KG1 (cell line): ENCODE measurements around the gene HES7.
"Not testable (repeated sequence)": the region's sequence is repeated elsewhere in the genome, so short reads cannot be mapped to it uniquely, and the experiment has no call there.

Experiments used
- DNase-seq: peaks from one replicate; lab custom pipeline; 2025; lab: John Stamatoyannopoulos, UW

The HES7 gene

GRCh38 chr17:8122422-8122923, 1.4 kb downstream of the HES7 start:
- no peak for DNase-seq

DNA sequence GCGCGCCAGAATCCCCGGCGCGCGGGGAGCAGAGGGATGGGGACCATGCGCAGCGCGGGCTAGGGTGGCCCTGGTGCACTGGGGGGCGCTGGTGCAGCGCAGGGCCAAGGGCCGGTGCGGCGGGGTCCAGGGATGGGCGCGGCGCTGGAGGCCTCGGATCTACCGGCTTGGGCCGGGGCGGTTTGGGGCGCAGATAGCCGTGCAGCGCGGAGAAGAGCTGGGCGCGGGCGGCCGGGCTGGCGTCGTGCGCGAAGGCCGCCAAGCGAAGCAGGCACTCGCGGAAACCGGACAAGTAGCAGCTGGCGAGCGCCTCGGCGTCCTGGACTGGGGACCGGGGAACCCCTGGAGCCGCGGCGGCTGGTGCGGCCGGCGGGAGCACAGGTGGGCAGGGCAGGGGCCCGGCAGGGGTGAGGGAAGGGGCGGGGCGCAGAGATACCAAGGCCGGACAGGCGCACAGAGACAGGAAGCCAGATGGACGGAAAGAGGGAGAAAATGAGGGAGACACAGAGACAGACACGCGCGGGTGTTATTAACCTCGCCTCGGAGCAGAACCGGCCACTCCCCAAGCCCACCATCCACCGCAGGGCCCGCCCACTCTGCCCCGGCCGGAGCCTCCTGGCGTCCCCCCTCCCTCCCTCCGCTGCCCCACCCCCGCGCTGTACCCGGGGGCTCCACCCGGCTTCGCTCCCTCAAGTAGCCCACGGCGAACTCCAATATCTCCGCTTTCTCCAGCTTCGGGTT, 2.1 kb downstream of the HES7 start:
- peak; percentile 23 for DNase-seq

- DNase-seq: no peak
Observed at GRCh38 chr17:8121407-8121680, 2.6 kb downstream of the HES7 start.

GRCh38 chr17:8120520-8121406, 3.1 kb downstream of the HES7 start:
- DNase-seq: no peak

DNA sequence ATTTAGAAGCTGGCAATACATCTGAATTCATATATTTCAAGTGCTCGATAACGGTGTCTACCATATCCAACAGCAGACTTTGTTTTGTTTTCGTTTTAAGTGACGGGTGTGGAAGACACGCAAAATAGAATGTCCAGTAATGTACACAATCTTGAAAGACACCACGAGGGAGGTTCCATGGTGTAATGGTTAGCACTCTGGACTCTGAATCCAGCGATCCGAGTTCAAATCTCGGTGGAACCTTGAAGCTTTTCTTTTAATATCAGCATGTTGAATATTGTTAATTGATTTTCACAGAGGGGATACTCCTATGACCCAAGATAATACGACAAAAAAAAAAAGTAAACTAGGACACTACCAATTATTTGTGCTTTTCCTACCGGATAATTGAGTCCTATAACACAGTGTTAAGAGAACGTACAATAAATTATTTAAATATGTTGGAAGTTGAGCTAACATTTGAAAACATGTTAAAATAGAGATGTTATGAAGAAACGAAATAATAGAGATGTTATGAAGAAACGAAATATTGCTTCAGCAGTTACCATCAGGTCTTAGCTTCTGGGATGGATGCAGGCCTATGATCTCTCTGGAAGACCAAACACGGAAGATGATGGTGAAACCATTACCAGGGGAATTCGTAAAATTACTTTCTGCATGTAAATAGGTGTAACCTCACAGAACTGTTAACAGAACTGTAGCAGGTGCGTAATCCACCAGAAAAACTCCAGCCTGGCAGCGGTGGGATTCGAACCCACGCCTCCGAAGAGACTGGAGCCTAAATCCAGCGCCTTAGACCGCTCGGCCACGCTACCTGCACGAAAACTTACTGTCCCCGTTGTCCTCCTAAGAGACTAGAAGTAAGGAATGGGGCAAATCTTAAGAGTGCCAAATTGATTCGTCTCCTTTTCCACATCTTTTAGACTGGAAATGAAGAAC, 4.1 kb downstream of the HES7 start:
- DNase-seq: peak; percentile 65

GRCh38 chr17:8118769-8119580, 4.9 kb downstream of the HES7 start:
- peak; percentile 50 for DNase-seq

DNA sequence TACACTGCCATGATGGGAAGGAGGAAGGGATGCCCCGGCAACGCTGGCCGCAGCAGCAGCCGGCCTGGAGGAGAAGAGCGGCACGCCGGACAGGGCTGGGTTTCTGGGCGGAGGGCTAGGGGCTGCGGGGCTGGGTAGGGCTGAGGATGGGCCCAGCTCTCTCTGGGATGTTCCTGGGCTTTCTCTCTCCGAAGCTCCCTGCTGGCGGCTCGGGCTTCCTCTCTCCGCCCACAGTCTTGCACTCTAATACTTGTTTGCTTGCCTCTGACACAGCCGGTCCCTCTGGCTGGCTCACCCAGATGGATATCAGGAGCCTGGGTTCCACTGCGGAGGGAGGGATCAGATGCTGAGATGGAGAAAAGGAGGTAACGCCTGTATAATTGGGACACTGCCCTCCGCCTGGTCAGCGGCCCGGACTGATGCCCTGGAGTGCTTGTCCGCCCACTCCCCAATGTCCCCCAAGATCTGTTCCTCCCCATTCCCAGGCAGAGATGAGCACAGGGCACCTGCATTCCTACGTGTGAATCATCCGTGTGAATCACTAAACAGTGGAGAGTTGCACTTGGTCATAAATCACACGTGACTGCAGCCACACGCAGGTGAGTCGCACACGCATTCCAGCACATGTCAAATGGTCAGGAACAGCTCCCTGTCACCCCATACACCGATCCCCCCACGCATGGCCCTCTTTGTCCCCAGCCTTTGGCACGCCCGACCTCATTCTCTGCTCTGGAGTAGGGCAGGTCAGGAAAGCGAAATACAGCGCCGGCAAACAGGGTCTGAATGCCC, 5.7 kb downstream of the HES7 start, which contains the start of gene ALOXE3:
Gene ALOXE3, minus strand, starts transcription at position 535 of the 789 bp plus-strand sequence. Its CDS starts 524 bp downstream, at position 11.
- no peak for DNase-seq

DNA sequence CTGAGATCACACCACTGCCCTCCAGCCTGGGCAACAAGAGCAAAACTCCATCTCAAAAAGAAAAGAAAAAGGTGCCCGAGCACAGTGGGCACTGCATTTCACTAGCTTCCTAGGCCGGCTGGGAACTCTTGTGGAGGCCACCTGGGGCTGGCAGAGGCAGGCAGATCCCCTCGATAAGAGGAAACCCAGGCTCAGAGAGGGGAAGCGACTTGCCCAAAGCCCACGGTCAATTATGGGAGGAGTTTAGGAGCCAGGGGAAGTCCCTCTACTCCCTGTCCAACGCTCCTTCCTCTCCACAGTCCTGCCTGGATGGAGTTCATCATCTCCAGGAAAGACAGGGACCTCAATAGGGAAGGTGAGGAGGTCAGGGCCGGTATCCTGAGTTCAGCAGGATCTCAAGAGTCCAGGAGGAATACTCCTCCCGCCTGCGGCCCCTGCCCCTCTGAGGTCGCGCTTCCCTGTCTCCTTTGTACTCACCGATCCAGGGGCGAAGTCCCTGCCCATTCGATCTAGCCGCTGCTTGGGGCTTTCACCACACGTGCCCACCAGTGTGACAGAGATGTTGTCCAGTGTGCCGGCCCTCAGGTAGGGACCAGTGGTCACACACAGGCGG, 6.4 kb downstream of the HES7 start:
- no peak for DNase-seq

DNA sequence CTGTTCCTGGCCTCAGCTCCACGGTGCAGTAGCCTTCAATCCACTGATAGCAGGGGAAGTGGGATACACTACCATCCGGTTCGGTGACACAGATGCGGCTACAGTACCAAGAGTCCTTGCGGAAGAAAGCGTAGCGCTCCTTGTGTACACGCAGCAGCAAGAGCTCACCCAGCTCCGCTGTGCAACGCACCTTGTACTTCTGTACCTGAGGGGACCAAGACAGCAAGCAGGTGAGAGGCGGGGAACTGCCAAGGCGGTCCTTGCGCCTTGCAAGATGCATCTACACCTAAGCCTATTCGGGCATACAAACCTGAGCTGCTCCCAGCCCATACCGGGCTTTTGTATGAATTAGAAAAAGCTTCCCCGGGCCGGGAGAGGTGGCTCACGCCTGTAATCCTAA, 7.1 kb downstream of the HES7 start:
- no peak for DNase-seq

- DNase-seq: no peak
Observed at GRCh38 chr17:8110907-8111306, 13.0 kb downstream of the HES7 start.

DNA sequence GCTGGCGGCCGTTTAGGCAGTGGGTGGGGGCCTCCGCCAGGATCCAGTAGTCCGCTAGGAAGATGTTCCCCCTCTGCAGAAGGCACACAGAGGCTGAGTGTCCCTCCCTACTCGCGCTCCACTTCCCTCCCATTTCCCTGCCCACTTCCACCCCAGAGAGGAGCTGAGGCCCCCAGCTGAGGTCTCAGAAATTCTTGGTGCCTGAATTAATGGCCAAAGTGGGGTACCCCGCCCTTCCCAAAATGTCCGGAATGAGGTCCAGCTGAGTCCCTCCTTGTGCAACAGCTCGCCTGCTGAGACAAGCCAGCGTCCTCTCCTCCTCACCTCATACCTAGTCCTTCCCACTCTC, 13.5 kb downstream of the HES7 start:
- no peak for DNase-seq

GRCh38 chr17:8109661-8110455, 14.0 kb downstream of the HES7 start:
- DNase-seq: no peak

DNA sequence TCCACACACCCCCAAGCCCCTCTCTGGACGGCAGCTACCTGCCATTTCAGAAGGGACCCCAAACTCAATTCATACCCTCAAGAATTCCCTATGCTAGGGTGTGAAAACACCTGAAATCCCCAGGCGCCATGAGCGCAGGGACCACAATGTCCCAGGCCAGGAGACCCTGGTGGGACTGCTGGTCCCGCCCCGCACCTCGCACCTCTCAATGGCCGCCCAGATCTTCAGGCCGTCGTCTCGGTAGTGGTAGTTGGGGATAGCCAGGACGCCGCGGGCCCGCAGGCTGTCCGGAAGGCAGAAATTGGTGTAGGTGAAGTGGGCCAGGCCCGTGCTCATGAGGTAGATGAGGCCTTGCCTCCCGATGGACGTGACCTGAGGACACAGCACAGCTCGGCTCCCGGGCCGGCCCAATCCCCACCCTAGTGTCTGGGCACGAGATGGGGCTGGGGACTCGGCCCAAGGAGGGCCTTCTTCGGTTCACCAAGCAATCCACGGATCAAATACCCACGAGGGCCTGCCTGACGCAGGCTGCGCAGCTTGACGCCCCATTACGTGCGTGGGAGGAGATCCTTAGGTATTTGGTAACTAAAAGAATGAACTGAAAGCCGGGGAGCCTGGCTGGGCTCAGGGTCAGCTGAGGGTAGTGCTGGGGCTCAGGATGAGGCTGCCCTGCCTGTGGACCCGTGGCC, 14.8 kb downstream of the HES7 start:
- no peak for DNase-seq

DNA sequence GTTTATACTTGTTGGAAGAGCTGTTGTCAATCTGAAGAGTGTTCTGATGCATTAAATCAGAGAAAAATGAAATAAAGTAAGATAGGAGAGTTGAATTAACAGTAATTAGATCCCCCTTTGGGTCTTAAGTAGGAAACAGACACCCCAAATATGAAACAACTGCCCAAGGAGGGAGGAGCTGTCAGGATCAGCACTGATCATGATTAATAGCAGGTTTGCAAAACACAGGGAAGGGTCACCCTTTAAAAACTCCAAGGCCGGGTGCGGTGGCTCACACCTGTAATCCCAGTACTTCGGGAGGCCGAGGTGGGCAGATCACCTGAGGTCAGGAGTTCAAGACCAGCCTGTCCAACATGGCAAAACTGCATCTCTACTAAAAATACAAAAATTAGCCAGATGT, 16.9 kb downstream of the HES7 start:
- DNase-seq: not testable (repeated sequence)

DNA sequence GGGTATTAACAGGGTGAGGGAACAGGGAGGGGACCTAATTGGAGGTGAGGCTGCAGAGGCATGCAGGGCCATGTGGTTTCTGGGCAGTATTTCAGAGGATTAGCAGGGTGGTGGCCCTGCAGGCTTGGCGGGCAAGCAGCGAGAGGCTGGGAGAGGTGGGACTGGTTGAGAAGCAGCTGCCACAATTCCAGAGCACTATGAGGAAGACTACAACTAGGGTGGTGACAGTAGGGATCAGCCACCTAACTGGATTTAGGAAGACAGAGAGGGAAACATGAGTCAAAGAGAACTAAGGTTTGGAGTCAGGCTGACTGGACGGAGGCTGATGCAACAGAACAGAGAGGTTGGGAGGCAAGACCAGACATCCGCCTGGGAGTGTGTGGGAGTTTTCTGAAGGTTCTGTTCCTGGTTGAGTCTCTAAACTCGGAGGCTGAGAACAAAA, 17.9 kb downstream of the HES7 start:
- DNase-seq: no peak

- DNase-seq: no peak
Observed at GRCh38 chr17:8104911-8105310, 19.0 kb downstream of the HES7 start.

DNA sequence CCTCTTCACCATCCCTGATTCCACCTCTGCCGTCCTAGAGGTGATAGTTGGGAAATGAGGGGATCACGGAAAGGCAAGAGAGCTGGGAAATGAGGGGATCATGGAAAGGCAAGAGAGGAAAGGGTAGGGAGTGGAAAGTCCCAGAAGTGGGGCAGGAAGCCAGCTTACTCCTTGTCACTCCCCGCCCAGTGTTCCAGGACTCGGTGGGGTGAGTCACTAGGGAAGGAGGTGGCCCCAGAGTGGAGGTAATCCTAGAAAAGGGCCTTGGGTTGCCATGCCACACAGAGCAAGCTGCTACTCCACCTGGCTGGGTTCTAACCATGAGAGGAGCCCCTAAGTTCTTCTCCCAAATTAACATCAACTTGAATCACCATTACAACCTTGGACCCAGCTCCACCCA, 20.4 kb downstream of the HES7 start:
- DNase-seq: no peak

GRCh38 chr17:8101721-8102120, 22.2 kb downstream of the HES7 start:
- DNase-seq: no peak

DNA sequence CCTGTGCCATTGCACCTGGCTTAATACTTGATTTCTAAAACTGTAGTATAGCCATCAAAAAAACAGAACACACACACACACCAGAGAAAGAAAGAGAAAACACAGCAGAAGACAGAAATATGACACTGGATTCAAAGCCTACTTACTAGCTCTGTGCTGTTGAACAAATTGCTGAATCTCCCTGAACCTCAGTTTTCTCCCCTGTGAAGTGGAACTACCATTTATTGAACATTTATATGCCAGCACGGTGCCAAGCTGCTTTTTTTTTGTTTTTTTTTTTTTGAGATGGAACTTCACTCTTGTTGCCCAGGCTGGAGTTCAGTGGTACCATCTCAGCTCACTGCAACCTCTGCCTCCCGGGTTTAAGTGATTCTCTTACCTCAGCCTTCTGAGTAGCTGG, 23.1 kb downstream of the HES7 start:
- no peak for DNase-seq
